Stimulated activated CD4-positive, alpha-beta T cell treated with anti-CD3 and anti-CD28 coated beads, Interleukin-2, amount 100 ng/mL, for 24 hours (primary cell): ENCODE data around the gene CEP20.

Experiments
- DNase-seq, 2 donors: peaks; one replicate each; pipeline ENCODE4 v3.0.0-alpha.2; 2020

CEP20 gene

GRCh38 chr16:15827709-15828343, 60.6 kb downstream of the CEP20 start:
- no peak for DNase-seq

DNA sequence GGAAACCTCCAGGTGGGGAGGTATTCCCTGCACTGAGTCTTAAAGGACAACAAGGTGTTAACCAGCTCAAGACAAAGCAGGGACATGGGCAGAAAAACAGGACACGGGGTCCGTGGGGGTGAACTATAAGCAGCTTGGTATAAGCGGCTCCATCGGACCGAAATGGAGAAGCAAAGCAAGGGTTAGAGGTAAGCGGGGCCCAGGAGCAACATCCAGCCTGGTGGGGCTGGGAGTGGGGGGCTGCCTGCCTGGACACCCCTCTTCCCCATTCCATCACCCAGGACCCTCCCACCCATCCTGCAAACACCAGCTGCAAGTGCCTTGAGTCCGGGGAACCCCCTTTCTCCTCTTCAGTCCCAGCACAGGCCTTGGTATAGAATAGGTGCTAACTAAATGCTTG, 61.1 kb downstream of the CEP20 start:
- no peak for DNase-seq

- DNase-seq, result no peak
These were observed 62.6 kb downstream of the CEP20 start for GRCh38 chr16:15825750-15826305.

DNA sequence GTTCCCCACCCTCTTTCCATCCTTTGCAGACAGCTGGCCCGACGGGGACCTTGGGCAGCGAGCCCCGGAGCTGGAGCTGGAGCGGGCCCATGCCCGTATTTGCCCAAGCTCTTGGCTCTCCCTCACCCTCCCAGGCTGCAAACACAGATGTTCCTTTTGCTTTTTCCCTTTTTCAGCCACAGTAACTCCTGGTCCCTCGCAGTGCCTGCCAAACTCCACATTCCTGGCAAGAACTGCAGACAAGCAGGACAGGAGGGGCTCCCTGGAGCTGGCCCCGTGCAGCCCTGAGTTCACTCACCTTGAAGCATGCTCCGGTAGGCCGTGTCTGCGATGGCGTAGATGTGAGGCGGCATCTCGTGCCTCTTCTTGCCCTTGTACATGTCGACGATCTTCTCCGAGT, 65.4 kb downstream of the CEP20 start:
- no peak for DNase-seq

GRCh38 chr16:15820837-15821236, 67.6 kb downstream of the CEP20 start:
- DNase-seq, result no peak

GRCh38 chr16:15819046-15819445, 69.4 kb downstream of the CEP20 start:
- DNase-seq, result no peak

DNA sequence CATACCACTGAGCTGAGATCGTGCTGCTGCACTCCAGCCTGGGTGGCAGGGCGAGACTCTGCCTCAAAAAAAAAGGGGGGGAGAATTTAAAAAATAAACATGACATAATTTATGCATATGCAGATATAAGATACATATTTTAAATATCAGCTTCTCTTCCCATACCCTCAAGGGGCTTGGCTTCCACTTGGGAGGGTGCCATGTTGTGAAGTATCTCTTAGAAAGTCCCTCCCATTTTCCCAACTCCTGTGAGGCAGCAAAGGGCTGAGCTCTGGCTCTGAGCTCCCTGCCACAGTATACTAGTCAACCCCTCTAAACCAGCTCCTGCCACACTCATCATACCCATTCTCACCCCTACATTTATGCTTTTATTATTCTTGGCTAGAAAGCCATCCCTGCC, 71.0 kb downstream of the CEP20 start:
- DNase-seq, result no peak

DNA sequence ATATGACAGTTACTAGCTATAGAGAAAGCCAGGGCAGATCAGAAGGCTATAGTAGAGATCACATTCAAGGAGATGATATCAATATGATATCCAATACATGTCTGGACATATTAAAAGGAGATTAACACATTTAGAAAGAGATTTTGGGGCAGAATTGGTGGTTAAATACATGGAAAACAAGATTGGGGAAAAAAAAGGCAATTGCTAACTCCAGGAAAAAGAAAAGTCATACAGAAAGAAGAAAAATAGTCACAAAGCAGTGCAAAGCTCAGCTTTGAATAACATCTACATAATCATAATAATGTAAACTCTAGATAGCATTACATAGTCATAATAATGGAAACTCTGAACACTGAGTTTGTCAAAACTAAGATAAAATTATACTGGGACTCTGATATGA, 72.2 kb downstream of the CEP20 start:
- DNase-seq, result no peak
